Neural progenitor cell (in vitro differentiated cells): ENCODE measurements around the gene DRGX. TPM values are rescaled to one million over a fixed set of nuclear protein-coding genes. Genes with fewer than 3 reads are reported as not detected.

Experiments used
- DNase-seq: peaks from one replicate; pipeline ENCODE4 v3.0.0-alpha.2; 2016; ENCODE audit warnings: low spot score
- H2AFZ ChIP-seq: fragments of 200-600 bp; sonication (generic); replicated peaks from 2 replicates; pipeline ENCODE4 v1.6.1; 2016; ENCODE audit warnings: antibody characterized with exemption
- H3F3A ChIP-seq: fragments of 200-600 bp; sonication (generic); 2 replicates; pipeline ENCODE4 v1.6.1; 2016; ENCODE audit warnings: antibody characterized with exemption, low read depth
- H3K27ac ChIP-seq: fragments of 200-600 bp; sonication (generic); 2 replicates; pipeline ENCODE4 v1.5.1; 2016; ENCODE audit warnings: mild to moderate bottlenecking
- H3K27me3 ChIP-seq: fragments of 200-600 bp; sonication (generic); 2 replicates; pipeline ENCODE4 v1.6.1; 2016; ENCODE audit warnings: mild to moderate bottlenecking, moderate library complexity
- H3K36me3 ChIP-seq: fragments of 200-600 bp; sonication (generic); 2 replicates; pipeline ENCODE4 v1.5.1; 2016
- H3K4me1 ChIP-seq: fragments of 200-600 bp; sonication (generic); 2 replicates; pipeline ENCODE4 v1.6.1; 2016; ENCODE audit warnings: mixed run types
- H3K4me2 ChIP-seq: fragments of 200-600 bp; sonication (generic); 2 replicates; pipeline ENCODE4 v1.6.1; 2016
- H3K4me3 ChIP-seq: fragments of 200-600 bp; sonication (generic); 2 replicates; pipeline ENCODE4 v1.5.1; 2016
- H3K79me2 ChIP-seq: fragments of 200-600 bp; sonication (generic); 2 replicates; pipeline ENCODE4 v1.6.1; 2016; ENCODE audit warnings: low read depth
- H3K9ac ChIP-seq: fragments of 200-600 bp; sonication (generic); 2 replicates; pipeline ENCODE4 v1.6.1; 2016
- H3K9me3 ChIP-seq: fragments of 200-600 bp; sonication (generic); 2 replicates; pipeline ENCODE4 v1.5.1; 2016; ENCODE audit warnings: low read depth
- H4K20me1 ChIP-seq: fragments of 200-600 bp; sonication (generic); 2 replicates; pipeline ENCODE4 v1.6.1; 2016; ENCODE audit warnings: low read depth
- H3K27ac Mint-ChIP-seq: 3 replicates; pipeline ENCODE4 v1.8.0; 2021; ENCODE audit warnings: mixed read lengths
- H3K27me3 Mint-ChIP-seq: 2 replicates; pipeline ENCODE4 v1.8.0; 2022; ENCODE audit warnings: low read depth, mild to moderate bottlenecking, inconsistent platforms, moderate library complexity, mixed read lengths; ENCODE audit not compliant: insufficient read depth
- H3K36me3 Mint-ChIP-seq: 3 replicates; pipeline ENCODE4 v1.8.0; 2021; ENCODE audit warnings: mixed read lengths
- H3K4me1 Mint-ChIP-seq: 3 replicates; pipeline ENCODE4 v1.8.0; 2021; ENCODE audit warnings: mixed read lengths
- H3K4me3 Mint-ChIP-seq: 3 replicates; pipeline ENCODE4 v1.8.0; 2021; ENCODE audit warnings: mild to moderate bottlenecking, moderate library complexity, mixed read lengths
- H3K9me3 Mint-ChIP-seq: 3 replicates; pipeline ENCODE4 v1.8.0; 2020; ENCODE audit warnings: mixed read lengths
- EZH2 ChIP-seq: fragments of 200-600 bp; sonication (generic); IDR thresholded peaks from 2 replicates; pipeline ENCODE4 v1.6.1; 2017; ENCODE audit warnings: antibody characterized with exemption, mild to moderate bottlenecking, moderate library complexity
- EZH2phosphoT487 ChIP-seq: fragments of 200-600 bp; sonication (generic); IDR thresholded peaks from 2 replicates; pipeline ENCODE4 v1.6.1; 2017; ENCODE audit warnings: antibody characterized with exemption
- total RNA-seq: library from RNA; depleted of rRNA; stranded (reverse); fragments of >200 nt; gene quantifications from 2 replicates; pipeline ENCODE4 v1.2.3, GENCODE V29; 2015; ENCODE audit warnings: low replicate concordance
- TF ChIP-seq, protein P1 (sequence below): fragments of 200-600 bp; sonication (generic); IDR thresholded peaks from 2 replicates; pipeline ENCODE4 v1.5.1; 2017; ENCODE audit warnings: antibody characterized with exemption, mild to moderate bottlenecking

Gene DRGX
- total RNA-seq, 1 donor from 2014 or later: not detected

DNA sequence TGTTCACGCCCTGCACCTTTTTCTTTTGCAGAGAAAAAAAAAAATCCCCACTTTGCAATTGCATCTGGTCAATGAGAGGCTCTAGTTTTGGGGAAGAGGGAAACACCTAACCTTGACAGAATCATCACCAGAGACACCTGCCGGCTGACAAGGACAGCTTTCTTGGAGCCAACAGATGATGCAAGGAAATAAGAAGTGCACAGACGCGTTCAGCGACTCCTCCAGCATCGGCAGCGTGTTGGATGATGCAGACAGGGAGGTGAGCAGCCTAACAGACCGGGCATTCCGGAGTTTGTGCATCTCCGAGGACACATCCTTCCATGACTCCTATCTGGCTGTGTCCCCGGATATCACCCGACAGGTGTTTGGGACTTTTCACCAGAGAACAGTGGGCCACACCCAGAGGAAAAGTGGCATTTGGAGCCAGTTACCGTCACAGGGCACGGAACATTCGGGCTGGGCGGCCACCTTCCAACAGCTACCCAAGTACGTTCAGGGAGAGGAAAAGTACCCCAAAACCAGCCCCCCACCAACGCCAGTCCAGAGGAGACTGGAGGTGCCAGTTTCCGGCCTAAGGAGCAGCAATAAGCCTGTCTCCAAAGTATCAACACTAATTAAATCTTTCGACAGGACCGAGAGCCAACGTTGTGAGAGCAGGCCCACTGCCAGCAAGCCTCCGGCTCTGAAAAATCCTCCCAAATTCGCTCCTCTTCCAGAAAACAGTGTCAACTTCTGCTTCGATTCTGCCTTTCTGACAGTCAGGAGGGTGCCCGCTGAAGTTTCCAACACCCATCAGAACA lies 73.3 kb downstream of the DRGX start:
- H3K27me3 Mint-ChIP-seq: peaks cover 7% of the 10 kb centered on the region

DNA sequence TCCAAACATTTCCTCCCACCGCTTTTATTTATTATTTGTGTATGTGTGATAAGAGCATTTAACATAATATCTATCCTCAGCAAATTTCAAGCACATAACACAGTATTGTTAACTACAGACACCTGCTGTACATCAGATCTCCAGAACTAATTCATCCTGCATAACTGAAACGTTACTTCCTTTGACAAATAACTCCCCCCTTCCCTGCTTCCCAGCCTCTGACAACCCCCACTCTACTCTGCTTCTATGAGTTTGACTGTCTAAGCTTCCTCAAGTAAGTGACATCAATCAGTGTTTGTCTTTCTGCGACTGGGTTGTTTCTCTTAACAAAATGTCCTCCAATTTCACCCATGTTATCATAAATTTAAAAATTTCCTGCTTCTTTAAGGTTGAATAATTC lies 74.9 kb downstream of the DRGX start:
- Mint-ChIP-seq H3K27ac (no peak overlapping the region), H3K9me3 (no peaks in the 10 kb centered on the region), H3K27me3 (peaks cover 3% of the 10 kb centered on the region), H3K4me1 (no peaks in the 10 kb centered on the region), H3K36me3 (no peaks in the 10 kb centered on the region), H3K4me3 (no peak overlapping the region)
- H3K4me2 ChIP-seq: no peak overlapping the region
- H3K36me3 ChIP-seq: no peaks in the 10 kb centered on the region
- no peak overlapping the region for H3K27ac ChIP-seq
- H3K4me1 ChIP-seq: no peaks in the 10 kb centered on the region
- no peaks in the 10 kb centered on the region for H3K79me2 ChIP-seq
- no peak for DNase-seq
- H3K9ac ChIP-seq: no peak overlapping the region
- H2AFZ ChIP-seq: no peak overlapping the region
- H3F3A ChIP-seq: no peaks in the 10 kb centered on the region
- TF ChIP-seq EZH2 (no peak), EZH2phosphoT487 (no peak)
- TF ChIP-seq, protein P1, sequence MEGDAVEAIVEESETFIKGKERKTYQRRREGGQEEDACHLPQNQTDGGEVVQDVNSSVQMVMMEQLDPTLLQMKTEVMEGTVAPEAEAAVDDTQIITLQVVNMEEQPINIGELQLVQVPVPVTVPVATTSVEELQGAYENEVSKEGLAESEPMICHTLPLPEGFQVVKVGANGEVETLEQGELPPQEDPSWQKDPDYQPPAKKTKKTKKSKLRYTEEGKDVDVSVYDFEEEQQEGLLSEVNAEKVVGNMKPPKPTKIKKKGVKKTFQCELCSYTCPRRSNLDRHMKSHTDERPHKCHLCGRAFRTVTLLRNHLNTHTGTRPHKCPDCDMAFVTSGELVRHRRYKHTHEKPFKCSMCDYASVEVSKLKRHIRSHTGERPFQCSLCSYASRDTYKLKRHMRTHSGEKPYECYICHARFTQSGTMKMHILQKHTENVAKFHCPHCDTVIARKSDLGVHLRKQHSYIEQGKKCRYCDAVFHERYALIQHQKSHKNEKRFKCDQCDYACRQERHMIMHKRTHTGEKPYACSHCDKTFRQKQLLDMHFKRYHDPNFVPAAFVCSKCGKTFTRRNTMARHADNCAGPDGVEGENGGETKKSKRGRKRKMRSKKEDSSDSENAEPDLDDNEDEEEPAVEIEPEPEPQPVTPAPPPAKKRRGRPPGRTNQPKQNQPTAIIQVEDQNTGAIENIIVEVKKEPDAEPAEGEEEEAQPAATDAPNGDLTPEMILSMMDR: no peak
- H4K20me1 ChIP-seq: no peaks in the 10 kb centered on the region
- no peak overlapping the region for H3K4me3 ChIP-seq
- no peaks in the 10 kb centered on the region for H3K9me3 ChIP-seq
- H3K27me3 ChIP-seq: no peaks in the 10 kb centered on the region

More for the DNA sequence above, 73.3 kb downstream of the DRGX start:
- Mint-ChIP-seq H3K36me3 (no peaks in the 10 kb centered on the region), H3K27ac (no peak overlapping the region), H3K4me1 (no peaks in the 10 kb centered on the region), H3K9me3 (no peaks in the 10 kb centered on the region), H3K4me3 (no peak overlapping the region)
- Histone ChIP-seq H3K9ac (no peak overlapping the region), H3K27me3 (no peaks in the 10 kb centered on the region), H3K27ac (no peak overlapping the region), H3F3A (no peaks in the 10 kb centered on the region), H3K4me2 (no peak overlapping the region), H3K79me2 (no peaks in the 10 kb centered on the region), H4K20me1 (no peaks in the 10 kb centered on the region), H3K4me1 (no peaks in the 10 kb centered on the region), H3K36me3 (no peaks in the 10 kb centered on the region), H3K9me3 (no peaks in the 10 kb centered on the region), H2AFZ (no peak overlapping the region), H3K4me3 (no peak overlapping the region)
- no peak for DNase-seq
- TF ChIP-seq, protein P1: no peak
- no peak for TF ChIP-seq EZH2phosphoT487
- TF ChIP-seq EZH2: no peak

DNA sequence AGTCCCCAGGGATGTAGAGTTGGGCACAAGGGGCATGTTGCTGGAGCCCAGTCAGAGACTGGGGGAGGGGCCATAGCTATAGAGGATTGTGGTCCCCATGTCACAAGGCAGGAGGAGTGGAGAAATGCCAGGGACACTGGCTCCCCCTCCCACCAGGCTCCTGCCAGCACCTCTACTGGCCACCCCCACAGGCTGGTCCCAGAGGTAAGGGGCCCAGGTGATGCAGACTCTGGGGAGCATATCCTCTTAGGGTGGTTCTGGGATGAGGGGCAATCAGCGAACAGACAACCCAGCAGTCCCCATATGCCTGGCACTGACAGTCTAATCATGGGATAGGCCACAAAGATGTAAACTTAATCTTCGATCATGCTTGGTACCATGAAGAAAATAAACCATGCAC lies 75.7 kb downstream of the DRGX start:
- no peaks in the 10 kb centered on the region for H3K4me1 ChIP-seq
- H3K36me3 Mint-ChIP-seq: no peaks in the 10 kb centered on the region
- H3K27ac Mint-ChIP-seq: no peak overlapping the region
- no peaks in the 10 kb centered on the region for H3K27me3 ChIP-seq
- no peaks in the 10 kb centered on the region for H3K36me3 ChIP-seq
- no peaks in the 10 kb centered on the region for H3K4me1 Mint-ChIP-seq
- no peak for DNase-seq
- H3K27ac ChIP-seq: no peak overlapping the region
- no peaks in the 10 kb centered on the region for H3F3A ChIP-seq
- H3K79me2 ChIP-seq: no peaks in the 10 kb centered on the region
- H3K9me3 ChIP-seq: no peaks in the 10 kb centered on the region
- no peaks in the 10 kb centered on the region for H4K20me1 ChIP-seq
- no peak overlapping the region for H2AFZ ChIP-seq
- H3K9me3 Mint-ChIP-seq: no peaks in the 10 kb centered on the region
- H3K4me3 Mint-ChIP-seq: no peak overlapping the region
- no peak overlapping the region for H3K4me2 ChIP-seq
- H3K27me3 Mint-ChIP-seq: peaks cover 3% of the 10 kb centered on the region
- no peak overlapping the region for H3K4me3 ChIP-seq
- no peak for TF ChIP-seq EZH2
- TF ChIP-seq, protein P1: no peak
- TF ChIP-seq EZH2phosphoT487: no peak
- H3K9ac ChIP-seq: no peak overlapping the region
